K562 (cell line): ENCODE results near the gene SCAP. TPM values are rescaled to one million over a fixed set of nuclear protein-coding genes. Genes with fewer than 3 reads are reported as not detected.

Experiments used
- ATAC-seq: fragments of 200-7000 bp; cut with Tn5 transposase; 3 replicates; pipeline ENCODE4 v1.9.1; 2020; ENCODE audit warnings: moderate library complexity
- BruUV-seq: library from RNA; stranded (reverse); fragments of 400-500 nt; replicated peaks from 2 replicates; lab custom pipeline; 2021; lab: Mats Ljungman, UMichigan
- CTCF ChIA-PET: fragments of 300-600 bp; formaldehyde crosslinking; extraction: SDS; loops from one replicate; lab custom pipeline; 2021; ENCODE audit warnings: low intra/inter-chr PET ratio; lab: Yijun Ruan, JAX
- POLR2A ChIA-PET: fragments of 300-600, 350-650 bp; sonication (Branson Sonifier 250); formaldehyde crosslinking; extraction: SDS; loops from one replicate; lab custom pipeline; 2021; ENCODE audit warnings: antibody characterized with exemption, inconsistent platforms; lab: Yijun Ruan, JAX
- DNase-seq, 4 experiments: peaks; one replicate each; pipeline versions ENCODE4 v3.0.0 to v3.0.0-alpha.2; 2011 to 2018; ENCODE audit warnings: low spot score in 3 of 4, mixed read lengths in 3 of 4; ENCODE audit errors: extremely low read depth in 1 of 4
- FAIRE-seq: peaks from 2 replicates; lab custom pipeline; 2011; peaks lifted over from hg19 to GRCh38; lab: Jason Lieb, UNC
- H2AFZ ChIP-seq: 2 replicates; pipeline ENCODE4 v1.6.0; 2011; ENCODE audit warnings: low read depth, low read length, control low read depth, inconsistent platforms
- H3K27ac ChIP-seq: fragments of 200-600 bp; 3 replicates; pipeline ENCODE4 v1.8.0; 2011; ENCODE audit warnings: low read depth, mild to moderate bottlenecking, control low read depth, inconsistent platforms, low read length, moderate library complexity, mixed read lengths; ENCODE audit errors: extremely low read depth
- H3K27me3 ChIP-seq, 2 experiments: fragments of 300-600 bp in 1 of 2; 2 replicates in 1 of 2; 3 replicates in 1 of 2; pipeline versions ENCODE4 v1.6.0 to v1.8.0; 2011; ENCODE audit warnings: inconsistent platforms in 2 of 2, low read length in 2 of 2, mild to moderate bottlenecking in 1 of 2, mixed read lengths in 1 of 2, moderate library complexity in 1 of 2; ENCODE audit not compliant: control insufficient read depth in 2 of 2, insufficient read depth in 2 of 2
- H3K36me3 ChIP-seq: fragments of 300-600 bp; 3 replicates; pipeline ENCODE4 v1.8.0; 2011; ENCODE audit warnings: mild to moderate bottlenecking, low read length, inconsistent platforms; ENCODE audit not compliant: control insufficient read depth, insufficient read depth
- H3K4me1 ChIP-seq, 2 experiments: fragments of 200-600 bp in 1 of 2; replicated peaks in 1 of 2; 2 replicates in 1 of 2; 3 replicates in 1 of 2; pipeline versions ENCODE4 v1.5.1 to v1.8.0; 2011; ENCODE audit warnings: inconsistent platforms in 2 of 2, low read length in 2 of 2, mild to moderate bottlenecking in 1 of 2, mixed read lengths in 1 of 2, moderate library complexity in 1 of 2; ENCODE audit not compliant: control insufficient read depth in 2 of 2, insufficient read depth in 2 of 2
- H3K4me2 ChIP-seq: 2 replicates; pipeline ENCODE4 v1.6.1; 2011; ENCODE audit warnings: low read length, control low read depth, inconsistent platforms, mixed read lengths; ENCODE audit not compliant: insufficient read depth
- H3K4me3 ChIP-seq: fragments of 200-600 bp; sonication (generic), shearing (Covaris generic); 2 replicates; pipeline ENCODE4 v1.5.1; 2016; ENCODE audit warnings: control low read depth, inconsistent platforms
- H3K79me2 ChIP-seq: fragments of 200-600 bp; 3 replicates; pipeline ENCODE4 v1.8.0; 2011; ENCODE audit warnings: low read length, inconsistent platforms; ENCODE audit not compliant: control insufficient read depth, insufficient read depth
- H3K9ac ChIP-seq, 2 experiments: 2 replicates each; pipeline versions ENCODE4 v1.6.0 to v1.6.1; 2011; ENCODE audit warnings: low read depth in 2 of 2, low read length in 2 of 2, control low read depth in 1 of 2, inconsistent platforms in 1 of 2, mild to moderate bottlenecking in 1 of 2, mixed read lengths in 1 of 2; ENCODE audit not compliant: insufficient read depth in 1 of 2
- H3K9me1 ChIP-seq: one replicate; pipeline ENCODE4 v1.6.0; 2011; ENCODE audit warnings: inconsistent platforms, mild to moderate bottlenecking, low read length, moderate library complexity; ENCODE audit not compliant: control insufficient read depth, insufficient read depth
- H3K9me3 ChIP-seq: replicated peaks from 2 replicates; pipeline ENCODE4 v1.5.1; 2011; ENCODE audit warnings: low read depth, low read length, inconsistent platforms; ENCODE audit not compliant: control insufficient read depth, insufficient read depth
- H4K20me1 ChIP-seq: replicated peaks from 2 replicates; pipeline ENCODE4 v1.6.1; 2011; ENCODE audit warnings: low read length, inconsistent platforms, mixed read lengths; ENCODE audit not compliant: control insufficient read depth, insufficient read depth
- ESRRB ChIP-seq: fragments of 250-450 bp; sonication (Bioruptor Pico); IDR thresholded peaks from 2 replicates; pipeline ENCODE4 v1.5.0; 2020; ENCODE audit warnings: mild to moderate bottlenecking, moderate library complexity, borderline replicate concordance
- FOXA3 ChIP-seq, 2 experiments: fragments of 450-650 bp in 1 of 2; sonication (generic) in 1 of 2; formaldehyde crosslinking; IDR thresholded peaks in 1 of 2; conservative IDR thresholded peaks in 1 of 2; 2 replicates each; pipeline versions ENCODE4 v1.4.0 to v1.8.0; 2020 to 2022; ENCODE audit warnings: mild to moderate bottlenecking in 2 of 2, missing genetic modification reagents in 1 of 2
- FOXP1 ChIP-seq: sonication (generic); formaldehyde crosslinking; IDR thresholded peaks from 2 replicates; pipeline ENCODE4 v1.8.0; 2022; ENCODE audit warnings: mild to moderate bottlenecking, missing genetic modification reagents
- MTA1 ChIP-seq: fragments of 450-650 bp; IDR thresholded peaks from 2 replicates; pipeline ENCODE4 v1.6.1; 2017; ENCODE audit warnings: borderline replicate concordance
- OTX1 ChIP-seq: fragments of 450-650 bp; formaldehyde crosslinking; IDR thresholded peaks from 2 replicates; pipeline ENCODE4 v1.4.0; 2022; ENCODE audit warnings: mild to moderate bottlenecking
- RUNX1 ChIP-seq: sonication (generic); IDR thresholded peaks from 2 replicates; pipeline ENCODE4 v1.6.1; 2016; ENCODE audit warnings: antibody characterized with exemption, low read depth
- SIN3A ChIP-seq, 2 experiments: fragments of 150-350 bp in 1 of 2; IDR thresholded peaks; 2 replicates each; pipeline ENCODE4 v1.6.1; 2011 to 2016; ENCODE audit warnings: borderline replicate concordance in 2 of 2, low read depth in 2 of 2, low read length in 2 of 2, mild to moderate bottlenecking in 2 of 2, moderate library complexity in 2 of 2; ENCODE audit not compliant: control insufficient read depth in 1 of 2
- SNIP1 ChIP-seq: fragments of 450-650 bp; IDR thresholded peaks from 2 replicates; pipeline ENCODE4 v1.7.1; 2017; ENCODE audit warnings: low read depth, mild to moderate bottlenecking
- TEAD4 ChIP-seq, 2 experiments: sonication (generic) in 1 of 2; formaldehyde crosslinking in 1 of 2; IDR thresholded peaks; 2 replicates each; pipeline versions ENCODE4 v1.6.1 to v1.8.0; 2012 to 2022; ENCODE audit warnings: borderline replicate concordance in 1 of 2, inconsistent platforms in 1 of 2, low read length in 1 of 2, mild to moderate bottlenecking in 1 of 2, missing genetic modification reagents in 1 of 2
- U2AF1 ChIP-seq: fragments of 200-400 bp; formaldehyde crosslinking; optimal IDR thresholded peaks from 2 replicates; pipeline ENCODE3; 2017; ENCODE audit warnings: mild to moderate bottlenecking, low read depth, low read length, moderate library complexity
- ZBTB7A ChIP-seq: IDR thresholded peaks from 2 replicates; pipeline ENCODE4 v1.6.1; 2011; ENCODE audit warnings: low read depth, mild to moderate bottlenecking, low read length, moderate library complexity, borderline replicate concordance; ENCODE audit not compliant: control insufficient read depth
- ZFP36 ChIP-seq: fragments of 150-350 bp; IDR thresholded peaks from 2 replicates; pipeline ENCODE4 v1.6.1; 2018; ENCODE audit warnings: low read length, low read depth; ENCODE audit not compliant: partially characterized antibody
- WGBS: fragments of 100-300 bp; shearing (Covaris generic); methylation state at CpG from one replicate; pipeline ENCODE4 v1.1.6; 2016; ENCODE audit warnings: low coverage, mixed read lengths; ENCODE audit not compliant: insufficient coverage; ENCODE audit errors: missing lambda C conversion rate; 5-methylcytosine and 5-hydroxymethylcytosine counted together
- in situ Hi-C: fragments of 300-500 bp; cut with MboI; formaldehyde crosslinking; loops from 4 replicates; pipeline ENCODE4 v1.15.0; 2018; ENCODE audit warnings: inconsistent platforms, mixed read lengths
- intact Hi-C: fragments of 100-400 bp; cut with micrococcal nuclease; formaldehyde crosslinking; loops from 2 replicates; pipeline ENCODE4 v1.14.2; 2022
- polyA plus RNA-seq, 8 experiments: library from polyadenylated mRNA; depleted of rRNA in 4 of 8; stranded (reverse) in 5 of 8; unstranded in 3 of 8; fragments of >200 nt; fragmentation: Nextera tagmentation in 2 of 8; fragmentation: Illumina TruSeq in 1 of 8; extraction: Ambion mirVana in 2 of 8; extraction: Trizol in 1 of 8; gene quantifications; 2 replicates each; pipeline versions ENCODE4 v1.2.1 to v1.2.3, GENCODE V29; 2011 to 2014; ENCODE audit warnings: inconsistent platforms in 1 of 8, missing spikeins in 1 of 8
- total RNA-seq, 7 experiments: library from RNA; depleted of rRNA in 6 of 7; stranded (reverse); fragments of >200 nt in 6 of 7; fragmentation: Illumina TruSeq in 2 of 7; extraction: Trizol in 2 of 7; gene quantifications; 2 replicates each; pipeline versions ENCODE4 v1.2.1 to v1.2.3, GENCODE V29; 2011 to 2021; ENCODE audit warnings: low replicate concordance in 1 of 7
- TF ChIP-seq, protein P1 (sequence below): sonication (generic); formaldehyde crosslinking; IDR thresholded peaks from 2 replicates; pipeline ENCODE4 v1.8.0; 2022; ENCODE audit warnings: missing genetic modification reagents, mild to moderate bottlenecking, borderline replicate concordance

SCAP gene
- total and polyA plus RNA-seq, 9 of the 15 experiments (the other 6 are each of a cell fraction or from before 2014, with no cell fraction given): 2.6 to 104 (median 37.8) TPM

DNA sequence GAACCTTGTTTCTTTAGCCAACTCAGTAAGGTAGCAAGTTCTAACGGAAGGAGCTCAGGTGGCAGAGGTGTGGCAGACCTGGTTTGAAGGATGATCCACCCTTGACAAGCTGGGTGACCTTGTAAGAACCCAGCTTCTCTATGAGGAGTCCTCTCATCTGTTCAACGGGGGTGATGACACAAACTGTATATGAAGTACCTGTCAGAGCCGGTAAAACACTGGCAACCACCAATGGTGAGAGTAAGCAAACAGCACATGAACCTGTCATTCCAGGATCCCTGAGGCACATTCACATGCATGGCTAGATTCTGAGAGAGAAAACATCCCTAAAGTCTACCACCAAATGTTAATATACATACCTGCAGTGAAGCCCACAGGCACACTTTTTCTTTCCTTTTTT lies 2.4 kb downstream of the SCAP start:
- no peak for TF ChIP-seq MTA1
- peak in 1 of 2 experiments; percentile 50; a peak in 1 of 4 replicates for TF ChIP-seq SIN3A (IDR thresholded peaks at IDR 0.05; ENCODE audit: borderline replicate concordance in 2 of 2, control insufficient read depth in 1 of 2, low read depth in 2 of 2, low read length in 2 of 2)
- ChIA-PET CTCF (no interaction called here), POLR2A (interaction anchor here (0.6 to 3.2 kb wide), 4 partner anchors 10 to 22 kb away, joined by 3 to 12 read pairs (median 4); no protein-coding TSS in a partner anchor)
- Histone ChIP-seq H3K9me3 (no peaks in the 10 kb centered on the region), H3K4me1 (peaks cover 21 to 37% of the 10 kb centered on the region in 2 experiments), H3K4me2 (peak overlapping the region; percentile 66), H3K27me3 (no peaks in the 10 kb centered on the region), H3K9ac (peak overlapping the region; percentile 33 to 54; a peak in 2 of 4 replicates), H4K20me1 (peaks cover 7% of the 10 kb centered on the region), H3K36me3 (peaks cover 21% of the 10 kb centered on the region; the same call in 2 of the 3 replicates), H2AFZ (no peak overlapping the region), H3K9me1 (no peaks in the 10 kb centered on the region), H3K4me3 (peak overlapping the region; percentile 32), H3K79me2 (peaks cover 77% of the 10 kb centered on the region), H3K27ac (peak overlapping the region; percentile 25)
- no peak for FAIRE-seq
- in situ Hi-C loops: no loop called here
- no TSS peak for BruUV-seq
- DNase-seq: no peak
- WGBS: 25% methylated on average over 3 of the region's 3 CpGs
- no peak for ATAC-seq
- intact Hi-C loops: no loop called here

DNA sequence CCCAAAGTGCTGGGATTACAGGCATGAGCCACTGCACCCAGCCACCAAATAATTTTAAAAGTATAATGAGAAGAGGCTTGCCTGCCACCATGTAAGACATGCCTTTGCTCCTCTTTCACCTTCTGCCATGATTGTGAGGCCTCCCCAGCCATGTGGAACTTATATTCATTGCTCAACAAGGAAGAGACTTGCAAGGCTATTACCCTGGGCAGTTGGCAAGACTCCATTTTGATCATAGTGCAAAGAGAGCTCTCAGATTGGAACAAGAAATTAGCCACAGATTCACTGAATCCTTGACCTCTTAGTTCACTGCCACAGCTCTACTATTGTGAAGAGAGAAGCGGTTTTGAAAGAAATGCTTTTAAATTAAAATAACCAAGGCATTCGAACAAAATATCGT lies 6.1 kb downstream of the SCAP start:
- Histone ChIP-seq H3K4me1 (peaks cover 10 to 14% of the 10 kb centered on the region in 2 experiments; a peak in 4 of 5 replicates), H3K27ac (no peak overlapping the region), H3K4me3 (no peak overlapping the region), H3K9me1 (no peaks in the 10 kb centered on the region), H3K36me3 (peaks cover 38% of the 10 kb centered on the region; the same call in 2 of the 3 replicates), H3K79me2 (peaks cover 90% of the 10 kb centered on the region), H3K27me3 (no peaks in the 10 kb centered on the region), H3K9ac (no peak overlapping the region), H2AFZ (no peak overlapping the region), H4K20me1 (no peaks in the 10 kb centered on the region; the same call in 1 of the 2 replicates), H3K9me3 (no peaks in the 10 kb centered on the region), H3K4me2 (no peak overlapping the region)
- BruUV-seq: no TSS peak
- FAIRE-seq: no peak
- POLR2A ChIA-PET: no interaction called here
- ATAC-seq: no peak
- in situ Hi-C loops (no loop called here), intact Hi-C loops (no loop called here)
- CTCF ChIA-PET: no interaction called here
- 84% methylated on average over 3 of the region's 3 CpGs for WGBS
- DNase-seq: no peak
- no peak for TF ChIP-seq ZBTB7A
- no peak for TF ChIP-seq ZFP36
- TF ChIP-seq, protein P1, sequence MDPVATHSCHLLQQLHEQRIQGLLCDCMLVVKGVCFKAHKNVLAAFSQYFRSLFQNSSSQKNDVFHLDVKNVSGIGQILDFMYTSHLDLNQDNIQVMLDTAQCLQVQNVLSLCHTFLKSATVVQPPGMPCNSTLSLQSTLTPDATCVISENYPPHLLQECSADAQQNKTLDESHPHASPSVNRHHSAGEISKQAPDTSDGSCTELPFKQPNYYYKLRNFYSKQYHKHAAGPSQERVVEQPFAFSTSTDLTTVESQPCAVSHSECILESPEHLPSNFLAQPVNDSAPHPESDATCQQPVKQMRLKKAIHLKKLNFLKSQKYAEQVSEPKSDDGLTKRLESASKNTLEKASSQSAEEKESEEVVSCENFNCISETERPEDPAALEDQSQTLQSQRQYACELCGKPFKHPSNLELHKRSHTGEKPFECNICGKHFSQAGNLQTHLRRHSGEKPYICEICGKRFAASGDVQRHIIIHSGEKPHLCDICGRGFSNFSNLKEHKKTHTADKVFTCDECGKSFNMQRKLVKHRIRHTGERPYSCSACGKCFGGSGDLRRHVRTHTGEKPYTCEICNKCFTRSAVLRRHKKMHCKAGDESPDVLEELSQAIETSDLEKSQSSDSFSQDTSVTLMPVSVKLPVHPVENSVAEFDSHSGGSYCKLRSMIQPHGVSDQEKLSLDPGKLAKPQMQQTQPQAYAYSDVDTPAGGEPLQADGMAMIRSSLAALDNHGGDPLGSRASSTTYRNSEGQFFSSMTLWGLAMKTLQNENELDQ (CRISPR knock-in tag): no peak
- no peak for TF ChIP-seq FOXA3 (CRISPR knock-in tag; conservative IDR thresholded peaks at IDR 0.05 in 1 of 2, IDR thresholded peaks at IDR 0.05 in 1 of 2)
- TF ChIP-seq ESRRB (CRISPR knock-in tag): no peak
- TF ChIP-seq FOXP1: no peak
- no peak for TF ChIP-seq OTX1
- no peak for TF ChIP-seq MTA1
- TF ChIP-seq SNIP1: no peak
- TF ChIP-seq RUNX1: no peak
- TF ChIP-seq TEAD4 (IDR thresholded peaks at IDR 0.05; ENCODE audit: low read length): no peak
- TF ChIP-seq TEAD4 (CRISPR knock-in tag; IDR thresholded peaks at IDR 0.05; ENCODE audit: borderline replicate concordance): no peak
- TF ChIP-seq U2AF1: no peak
